Suprapubic skin (tissue), 4 donors: Measurements from ENCODE around the gene IFT20. TPM values are rescaled to one million over a fixed set of nuclear protein-coding genes. Genes with fewer than 3 reads are reported as not detected.

ENCODE experiments used
- DNase-seq, 2 donors: peaks; one replicate each; pipeline ENCODE4 v3.0.0-alpha.2; 2019; ENCODE audit warnings: low spot score in 2 of 2
- H3K27ac ChIP-seq: fragments of 200-600 bp; sonication (generic); one replicate; pipeline ENCODE4 v1.5.1; 2019
- H3K27me3 ChIP-seq: fragments of 200-600 bp; sonication (generic); one replicate; pipeline ENCODE4 v1.5.1; 2019
- H3K36me3 ChIP-seq: fragments of 200-600 bp; sonication (generic); one replicate; pipeline ENCODE4 v1.5.1; 2019
- H3K4me1 ChIP-seq: fragments of 200-600 bp; sonication (generic); one replicate; pipeline ENCODE4 v1.5.1; 2019
- H3K4me3 ChIP-seq: fragments of 200-600 bp; sonication (generic); one replicate; pipeline ENCODE4 v1.5.1; 2019; ENCODE audit warnings: mild to moderate bottlenecking
- H3K9me3 ChIP-seq: fragments of 200-600 bp; sonication (generic); one replicate; pipeline ENCODE4 v1.5.1; 2019
- CTCF ChIP-seq, 2 donors: fragments of 200-600 bp in 1 of 2; fragments of 450-650 bp in 1 of 2; sonication (generic) in 1 of 2; IDR thresholded peaks; one replicate each; pipeline ENCODE4 v1.5.1; 2016 to 2019; ENCODE audit warnings: antibody characterized with exemption in 2 of 2, mild to moderate bottlenecking in 1 of 2, moderate library complexity in 1 of 2
- EP300 ChIP-seq: sonication (generic); formaldehyde crosslinking; IDR thresholded peaks from one replicate; pipeline ENCODE4 v1.6.1; 2017; ENCODE audit warnings: antibody characterized with exemption
- POLR2A ChIP-seq, 2 donors: fragments of 450-650 bp; IDR thresholded peaks; one replicate each; pipeline ENCODE4 v1.6.1; 2017; ENCODE audit warnings: antibody characterized with exemption in 2 of 2, mild to moderate bottlenecking in 2 of 2, moderate library complexity in 2 of 2
- POLR2AphosphoS5 ChIP-seq, 3 donors: sonication (generic); formaldehyde crosslinking; IDR thresholded peaks; one replicate each; pipeline ENCODE4 v1.6.1; 2017; ENCODE audit warnings: antibody characterized with exemption in 3 of 3
- WGBS: methylation state at CpG from one replicate; pipeline ENCODE4 v1.1.5; 2018; 5-methylcytosine and 5-hydroxymethylcytosine counted together
- total RNA-seq, 4 donors: library from RNA; depleted of rRNA; stranded (reverse); fragments of >200 nt; gene quantifications; one replicate each; pipeline ENCODE4 v1.1.0, GENCODE V29; 2016

IFT20 gene
- total RNA-seq, 4 donors from 2014 or later = 31.5 to 52.1 (median 32.9) TPM

DNA sequence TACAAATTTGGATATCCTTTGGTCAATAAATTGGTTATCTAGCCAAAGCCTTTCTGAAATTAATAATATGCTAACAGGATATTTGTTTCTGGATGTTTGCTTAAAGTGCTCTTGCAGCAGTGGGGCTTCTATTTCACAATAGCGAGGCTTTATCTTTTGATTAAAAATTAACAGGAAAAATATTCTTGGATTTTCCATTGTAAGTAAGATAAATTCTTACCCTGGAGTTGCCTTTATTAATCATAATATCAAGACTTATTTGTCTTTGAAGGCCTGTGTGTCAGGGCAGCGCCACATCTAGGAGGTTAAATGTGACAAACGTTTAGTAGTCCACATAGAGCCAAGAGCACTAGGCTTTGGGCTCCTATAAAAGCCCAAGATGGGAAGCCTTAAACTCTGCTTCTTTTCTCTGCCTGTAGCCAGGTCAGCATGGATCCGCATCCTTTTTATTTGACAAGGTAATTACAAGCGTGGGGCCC, 11.0 kb downstream of the IFT20 start:
- DNase-seq = no peak
- Histone ChIP-seq H3K27ac (no peak overlapping the region), H3K4me3 (no peak overlapping the region), H3K27me3 (no peaks in the 10 kb centered on the region), H3K36me3 (peaks cover 18% of the 10 kb centered on the region), H3K4me1 (peaks cover 11% of the 10 kb centered on the region), H3K9me3 (no peaks in the 10 kb centered on the region)
- TF ChIP-seq POLR2AphosphoS5 (IDR thresholded peaks at IDR 0.05) (no peak), CTCF (IDR thresholded peaks at IDR 0.05) (no peak), EP300 (no peak), POLR2A (IDR thresholded peaks at IDR 0.05) (no peak)
- 89% methylated on average over 5 of the region's 5 CpGs for WGBS

GRCh38 chr17:28320215-28321061, 14.8 kb downstream of the IFT20 start:
- no peaks in the 10 kb centered on the region for H3K27me3 ChIP-seq
- H3K4me1 ChIP-seq = peaks cover 24% of the 10 kb centered on the region
- no peak overlapping the region for H3K27ac ChIP-seq
- no peaks in the 10 kb centered on the region for H3K9me3 ChIP-seq
- DNase-seq = no peak
- no peaks in the 10 kb centered on the region for H3K36me3 ChIP-seq
- H3K4me3 ChIP-seq = peak overlapping the region; percentile 70
- no peak for TF ChIP-seq POLR2AphosphoS5 (IDR thresholded peaks at IDR 0.05)
- no peak for TF ChIP-seq POLR2A (IDR thresholded peaks at IDR 0.05)
- no peak for TF ChIP-seq CTCF (IDR thresholded peaks at IDR 0.05)
- TF ChIP-seq EP300 = no peak
- WGBS = 64% methylated on average over 8 of the region's 8 CpGs

- WGBS = 2% methylated on average over 7 of the region's 7 CpGs
- no peak for DNase-seq
These were observed 15.7 kb downstream of the IFT20 start for GRCh38 chr17:28319598-28319935.

GRCh38 chr17:28318759-28319597, 16.3 kb downstream of the IFT20 start, which contains the start of gene TMEM97:
Gene TMEM97 (plus strand): TSS chr17:28319200. CDS start chr17:28319240, 40 bp downstream.
- peaks cover 24% of the 10 kb centered on the region for H3K4me1 ChIP-seq

More at GRCh38 chr17:28319598-28319935, 15.7 kb downstream of the IFT20 start:
- H3K4me1 ChIP-seq = peaks cover 24% of the 10 kb centered on the region
- peak overlapping the region; percentile 46 for H3K27ac ChIP-seq
- no peaks in the 10 kb centered on the region for H3K36me3 ChIP-seq
- no peaks in the 10 kb centered on the region for H3K27me3 ChIP-seq
- no peak for TF ChIP-seq EP300
- TF ChIP-seq CTCF (IDR thresholded peaks at IDR 0.05) = no peak
- TF ChIP-seq POLR2AphosphoS5 (IDR thresholded peaks at IDR 0.05) = no peak
- no peak for TF ChIP-seq POLR2A (IDR thresholded peaks at IDR 0.05)
- H3K4me3 ChIP-seq = peak overlapping the region; percentile 70
- H3K9me3 ChIP-seq = no peaks in the 10 kb centered on the region

More at GRCh38 chr17:28318759-28319597, 16.3 kb downstream of the IFT20 start, which contains the start of gene TMEM97:
- H3K27me3 ChIP-seq = no peaks in the 10 kb centered on the region
- peak; percentile 97 to 99 for DNase-seq
- H3K9me3 ChIP-seq = no peaks in the 10 kb centered on the region
- TF ChIP-seq EP300 (no peak), POLR2AphosphoS5 (IDR thresholded peaks at IDR 0.05) (no peak), POLR2A (IDR thresholded peaks at IDR 0.05) (no peak), CTCF (IDR thresholded peaks at IDR 0.05) (peak in 1 of 2 donors; percentile 14)
- no peaks in the 10 kb centered on the region for H3K36me3 ChIP-seq
- H3K4me3 ChIP-seq = peak within 1 kb of the TSS; percentile 70
- peak within 1 kb of the TSS; percentile 46 for H3K27ac ChIP-seq
- WGBS = under 1% methylated on average over 46 of the region's 72 CpGs
